HG02970 (cell line): ENCODE data around the gene DDIT3.

Experiments used
- ATAC-seq: cut with Tn5 transposase; IDR thresholded peaks from one replicate; pipeline ENCODE4 v1.9.1; 2021; ENCODE audit warnings: mild to moderate bottlenecking, moderate library complexity, moderate number of reproducible peaks; ENCODE audit not compliant: unreplicated experiment, low FRiP score

Gene DDIT3

DNA sequence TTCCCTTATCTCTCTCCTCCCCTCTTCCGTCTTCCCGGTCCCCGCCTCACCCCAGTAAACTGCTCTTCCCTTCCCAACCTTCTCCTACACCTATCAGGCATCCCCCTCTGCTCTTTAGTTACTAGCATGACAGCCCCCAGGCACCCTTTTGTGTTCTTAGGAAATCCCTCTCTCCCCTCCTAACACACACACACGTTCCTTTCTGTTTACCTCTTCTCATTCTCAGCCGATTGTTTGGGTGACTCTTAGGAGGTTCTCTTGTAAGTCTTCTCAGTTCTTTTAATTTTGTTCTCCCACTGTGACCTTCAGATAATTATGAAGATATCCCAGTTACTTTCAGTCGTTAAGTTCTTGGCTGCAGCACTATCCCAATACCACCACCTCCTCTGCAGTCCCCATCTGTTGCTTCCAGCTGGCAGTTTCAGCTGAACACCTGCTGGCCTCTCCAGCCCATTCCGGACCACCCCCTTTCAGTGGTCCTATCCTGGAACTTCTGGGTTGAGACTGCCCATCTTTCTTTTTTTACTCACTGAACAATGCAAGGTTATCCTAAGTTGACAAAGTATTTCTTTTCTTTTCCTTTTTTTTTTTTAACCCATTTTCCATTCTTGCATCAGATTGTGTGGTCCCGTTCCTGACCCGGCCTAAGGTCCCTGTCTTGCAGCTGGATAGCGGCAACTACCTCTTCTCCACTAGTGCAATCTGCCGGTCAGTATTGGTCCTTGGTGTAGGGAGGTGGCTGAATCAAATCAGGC lies 31.7 kb downstream of the DDIT3 start:
- no peak for ATAC-seq

DNA sequence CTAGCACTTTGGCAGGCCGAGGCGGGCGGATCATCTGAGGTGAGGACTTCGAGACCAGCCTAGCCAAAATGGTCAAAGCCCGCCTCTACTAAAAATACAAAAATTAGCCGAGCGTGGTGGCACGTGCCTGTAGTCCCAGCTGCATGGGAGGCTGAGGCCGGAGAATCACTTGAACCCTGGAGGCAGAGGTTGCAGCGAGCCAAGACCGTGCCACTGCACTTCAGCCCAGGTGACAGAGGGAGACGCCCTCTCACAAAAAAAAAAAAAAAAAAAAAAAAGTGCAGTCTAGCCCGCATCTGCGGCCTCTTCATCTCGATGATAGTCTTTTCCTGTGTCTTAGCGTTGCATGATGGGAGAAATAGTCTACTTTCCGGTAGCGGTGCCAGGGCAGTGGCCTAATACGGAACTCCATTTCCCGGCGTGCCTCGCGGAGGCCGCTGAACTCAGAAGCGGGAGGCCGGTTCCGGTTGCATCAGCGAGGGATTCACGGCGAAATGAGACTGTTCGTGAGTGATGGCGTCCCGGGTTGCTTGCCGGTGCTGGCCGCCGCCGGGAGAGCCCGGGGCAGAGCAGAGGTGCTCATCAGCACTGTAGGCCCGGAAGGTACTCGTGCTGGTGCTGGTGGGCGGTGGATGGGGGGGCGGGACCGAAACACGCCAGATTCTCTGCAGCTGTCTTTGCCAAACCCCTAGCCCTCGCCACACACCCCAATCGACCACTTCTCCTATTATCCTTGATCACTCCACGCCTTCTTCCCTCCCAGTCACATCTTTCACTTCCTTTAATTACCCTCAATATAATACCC lies 32.5 kb downstream of the DDIT3 start, which contains the start of gene MARS1:
Gene MARS1, plus strand, starts transcription at position 472 of the 805 bp plus-strand sequence. Its CDS starts 23 bp downstream, at position 495.
- peak; percentile 95 for ATAC-seq

DNA sequence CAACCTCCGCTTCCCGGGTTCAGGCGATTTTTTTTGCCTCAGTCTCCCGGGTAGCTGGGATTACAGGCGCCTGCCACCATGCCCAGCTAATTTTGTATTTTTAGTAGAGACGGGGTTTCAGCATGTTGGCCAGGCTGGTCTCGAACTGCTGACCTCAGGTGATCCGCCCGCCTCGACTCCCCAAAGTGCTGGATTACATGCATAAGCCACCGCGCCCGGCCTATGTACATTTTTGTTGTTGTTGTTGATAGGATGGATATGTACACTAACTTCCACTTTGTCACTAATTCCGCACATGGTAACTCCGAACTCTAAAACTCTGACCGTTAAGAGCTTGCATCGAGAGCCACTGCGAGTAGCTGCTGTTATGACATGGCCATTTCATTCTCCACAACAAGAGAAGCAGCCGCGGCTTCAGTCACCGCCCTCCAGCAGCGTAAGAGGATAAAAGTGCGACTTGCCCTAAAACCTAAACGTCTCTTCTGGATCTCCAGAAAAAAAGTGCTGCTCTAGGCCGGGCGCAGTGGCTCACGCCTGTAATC lies 33.2 kb downstream of the DDIT3 start:
- ATAC-seq: no peak

DNA sequence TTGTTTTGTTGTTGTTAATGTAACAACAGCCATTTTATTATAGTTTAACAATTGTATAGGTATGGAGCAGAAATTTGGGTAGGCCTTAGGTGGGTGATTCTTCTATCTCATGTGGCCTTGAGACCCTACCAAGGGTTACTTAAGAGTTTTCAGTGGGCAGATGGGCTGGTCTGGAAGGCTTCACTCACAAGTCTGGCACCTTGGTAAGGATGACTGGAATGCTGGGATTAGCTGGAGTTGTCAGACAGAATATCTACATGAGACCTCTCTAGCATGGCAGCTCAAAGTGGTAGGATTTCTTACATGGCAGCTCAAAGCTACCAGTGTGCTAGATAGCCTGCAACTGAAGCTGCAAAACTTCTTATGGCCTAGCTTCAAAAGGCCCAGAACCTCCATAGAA lies 34.6 kb downstream of the DDIT3 start:
- no peak for ATAC-seq

DNA sequence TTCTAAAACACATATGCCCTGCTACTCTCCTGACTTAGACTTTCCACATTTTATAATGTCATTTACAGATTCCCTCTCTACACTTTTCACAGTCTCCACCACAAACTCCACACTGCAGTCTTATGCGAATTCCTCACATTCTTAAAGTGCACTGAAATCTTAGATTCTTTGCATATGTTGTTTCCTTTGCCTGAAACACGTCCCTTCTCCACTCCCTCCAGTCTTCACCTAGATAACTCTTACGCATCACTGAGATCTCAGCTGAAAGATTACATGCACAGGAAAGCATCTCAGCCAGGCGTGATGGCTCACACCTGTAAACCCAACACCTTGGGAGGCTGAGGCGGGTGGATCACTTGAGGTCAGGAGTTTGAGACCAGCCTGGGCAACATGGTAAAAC lies 36.8 kb downstream of the DDIT3 start:
- ATAC-seq: no peak

DNA sequence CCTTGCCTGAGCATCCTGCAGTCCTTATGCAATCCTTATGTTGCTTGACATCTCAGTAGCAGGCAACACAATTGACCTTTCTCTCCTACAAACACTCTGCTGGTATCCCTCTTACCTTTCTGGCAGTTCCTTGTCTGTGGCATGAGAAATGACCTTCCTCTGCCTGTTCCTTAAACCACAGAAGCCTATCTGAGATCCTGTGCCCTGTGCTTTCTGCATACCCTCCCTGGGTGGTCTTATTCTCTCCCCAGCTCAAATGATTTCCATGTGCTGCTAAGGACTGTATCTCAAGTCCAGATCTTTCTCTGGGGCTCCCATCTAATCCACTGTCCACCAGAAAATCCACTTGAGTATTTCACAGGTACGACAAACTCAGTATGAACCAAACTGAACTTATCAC lies 38.6 kb downstream of the DDIT3 start:
- no peak for ATAC-seq

DNA sequence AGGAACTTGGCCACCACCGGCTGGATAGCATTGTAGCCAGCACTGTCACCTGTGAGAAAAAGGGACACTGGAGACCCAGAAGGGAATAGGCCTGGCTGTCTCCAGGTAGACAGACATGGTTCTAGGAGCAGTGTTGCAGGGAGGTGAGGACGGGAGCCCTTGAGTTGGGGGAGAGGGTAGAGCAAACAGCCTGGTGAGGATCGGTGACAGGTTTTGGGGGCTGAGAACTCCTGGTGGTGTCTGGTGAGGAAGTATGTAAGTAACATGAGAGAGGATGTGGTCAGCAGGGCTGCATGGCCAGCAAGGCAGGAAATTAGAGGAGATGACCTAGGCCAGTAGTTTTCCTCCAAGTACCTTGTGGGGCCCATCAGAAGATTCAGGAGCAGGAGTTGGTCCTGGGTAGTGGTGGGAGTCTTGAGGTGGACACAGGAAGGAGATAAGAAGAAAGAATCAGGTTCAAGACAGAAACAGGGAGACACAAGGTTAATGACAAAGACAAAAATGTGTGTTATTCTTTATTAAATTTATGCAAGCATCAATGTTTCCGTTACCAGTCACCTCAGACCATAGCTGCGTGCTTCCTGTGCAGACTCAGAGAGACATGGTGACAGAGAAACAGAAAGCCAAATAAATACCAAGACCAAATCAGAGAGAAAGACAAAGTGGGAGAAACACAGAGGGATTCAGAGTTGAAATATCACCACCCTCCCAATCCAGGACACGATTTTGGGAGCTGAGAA lies 40.8 kb downstream of the DDIT3 start, which contains the start of gene ARHGAP9:
Gene ARHGAP9, minus strand, starts transcription at position 491 of the 740 bp plus-strand sequence. Its CDS starts 460 bp downstream, at position 31.
- no peak for ATAC-seq

DNA sequence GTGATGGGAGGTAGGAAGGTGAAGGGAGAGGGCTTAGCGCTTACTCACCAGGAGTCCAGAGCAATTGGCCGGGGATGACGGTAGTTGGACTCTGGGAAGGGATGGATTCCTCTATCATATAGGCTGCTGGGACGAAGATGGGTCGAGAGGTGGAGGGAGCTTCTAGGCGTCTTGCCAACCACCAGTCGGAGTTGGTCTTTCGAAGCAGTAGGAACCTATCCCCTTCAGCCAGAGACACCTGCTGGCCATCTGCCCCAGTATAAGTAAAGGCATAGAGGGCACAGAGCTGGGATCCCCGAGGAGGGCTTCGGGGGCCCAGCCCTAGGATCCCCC lies 41.3 kb downstream of the DDIT3 start:
- ATAC-seq: no peak

DNA sequence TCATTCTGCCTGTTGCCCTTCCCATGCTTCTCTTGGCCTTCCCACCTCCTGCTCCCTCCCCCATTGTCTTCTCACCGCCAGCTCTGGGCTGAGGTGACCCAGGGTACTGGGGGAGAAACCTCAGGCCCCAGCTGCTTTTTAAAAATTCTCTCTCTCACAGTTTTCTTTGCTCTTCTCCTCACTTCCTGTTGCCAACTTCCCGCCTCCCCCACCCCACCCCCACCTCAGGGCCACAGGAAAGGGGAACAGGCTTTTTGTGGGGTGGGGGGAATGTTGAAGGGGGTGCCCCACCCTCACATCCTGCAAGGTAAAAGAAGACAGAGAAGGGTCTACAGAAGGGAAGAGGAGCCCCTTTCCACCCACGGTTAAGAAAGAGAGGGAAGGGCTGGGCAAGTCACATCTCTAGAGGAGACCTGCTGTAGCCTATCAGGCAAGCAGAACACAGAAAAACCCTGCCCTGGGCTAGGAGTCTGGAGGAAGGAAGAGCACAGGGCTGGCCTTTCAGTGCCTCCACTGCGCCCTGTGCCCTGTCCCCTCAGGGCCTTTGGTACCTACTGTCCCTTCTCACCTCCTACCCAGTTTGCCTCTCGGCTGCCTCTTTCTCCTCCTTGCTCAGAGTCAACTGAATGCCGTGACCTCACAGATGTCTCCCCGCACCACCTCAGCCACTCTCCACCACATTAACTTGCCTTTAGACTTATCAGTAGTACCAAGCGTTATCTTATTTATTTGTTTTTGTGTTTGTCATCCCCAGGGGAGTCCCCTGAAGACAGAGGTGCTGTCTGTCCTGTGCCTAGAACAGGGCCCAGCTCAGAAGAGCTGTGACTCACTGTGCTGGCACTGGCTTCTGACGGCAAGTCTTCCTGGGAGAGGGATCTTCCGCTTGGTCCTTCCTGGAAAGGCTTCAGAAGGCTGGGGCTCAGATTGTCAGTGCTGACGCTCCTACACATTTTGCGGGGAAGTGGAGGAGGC lies 42.3 kb downstream of the DDIT3 start:
- no peak for ATAC-seq

DNA sequence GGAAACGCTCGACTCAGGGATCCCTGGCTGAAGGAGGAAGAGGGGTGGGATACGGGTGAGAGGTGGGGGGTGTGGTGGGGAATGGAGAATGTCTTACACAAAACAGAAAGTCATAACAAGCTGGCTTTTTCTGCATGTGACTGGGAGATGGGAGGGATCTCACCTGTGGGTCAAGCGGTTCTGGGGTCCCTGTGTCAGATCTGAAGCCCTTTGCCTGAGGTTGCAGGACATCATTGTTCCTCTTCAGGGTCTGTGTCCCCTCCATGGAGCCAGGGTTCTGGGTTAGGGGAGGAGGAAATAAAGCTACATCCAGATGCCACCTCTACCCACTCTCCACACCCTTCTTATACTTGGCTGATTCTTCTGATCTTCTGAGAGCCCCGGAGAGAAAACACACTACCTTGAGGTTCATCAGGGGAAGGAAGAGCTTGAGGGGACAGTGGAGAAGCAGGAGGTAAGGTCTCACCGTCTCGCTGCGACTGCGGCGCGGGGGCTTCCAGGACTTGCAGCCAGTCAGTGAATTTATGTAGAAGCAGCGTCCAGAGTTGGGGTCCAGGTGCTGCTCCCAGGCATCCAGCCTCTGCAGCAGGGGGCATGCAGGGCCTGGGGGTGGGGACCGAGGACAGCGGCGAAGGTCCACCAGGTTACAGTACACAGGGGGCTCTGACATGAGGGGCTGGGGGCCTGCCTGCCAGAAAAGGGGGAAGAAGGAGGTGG lies 43.2 kb downstream of the DDIT3 start:
- ATAC-seq: no peak

DNA sequence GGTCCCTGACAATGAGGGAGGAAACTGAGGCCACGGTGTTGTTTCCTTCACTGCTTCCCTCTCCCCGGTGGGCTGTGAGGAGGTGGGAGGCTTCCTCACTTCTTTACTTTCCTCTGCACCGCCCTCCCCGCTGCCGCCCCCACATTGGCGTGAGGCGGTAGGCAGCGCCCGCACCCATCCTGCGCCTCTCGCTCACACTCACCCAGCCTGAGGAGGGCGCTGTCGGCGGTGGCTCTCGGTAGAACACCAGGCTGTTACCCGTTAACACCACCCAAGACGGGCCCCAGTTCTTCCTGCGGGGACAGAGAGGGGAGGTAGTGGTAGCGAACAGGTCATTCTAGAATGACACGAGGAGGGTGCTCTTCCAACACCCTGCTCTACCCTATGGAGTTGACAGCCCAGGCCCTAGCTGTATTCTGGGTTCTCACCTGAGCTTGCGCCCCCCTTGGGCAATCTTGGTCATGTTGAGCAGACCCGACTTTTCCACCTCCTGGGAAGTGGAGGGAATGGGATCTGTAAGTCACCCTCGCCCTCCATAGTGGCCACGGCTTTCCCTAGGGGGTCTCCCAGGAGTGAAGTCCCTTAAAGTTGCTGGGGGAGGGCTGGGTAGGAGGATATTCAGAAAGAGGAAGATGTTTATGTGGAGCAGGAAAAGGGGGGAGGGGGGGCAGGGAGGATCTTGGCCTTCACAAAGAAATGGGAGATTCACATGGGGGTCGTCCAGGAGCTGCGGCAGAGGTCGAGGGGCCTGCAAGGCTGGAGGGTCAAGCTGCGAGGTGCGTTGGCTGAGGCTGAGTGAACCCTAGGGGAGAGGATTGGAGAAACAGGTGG lies 43.9 kb downstream of the DDIT3 start:
- ATAC-seq: no peak

DNA sequence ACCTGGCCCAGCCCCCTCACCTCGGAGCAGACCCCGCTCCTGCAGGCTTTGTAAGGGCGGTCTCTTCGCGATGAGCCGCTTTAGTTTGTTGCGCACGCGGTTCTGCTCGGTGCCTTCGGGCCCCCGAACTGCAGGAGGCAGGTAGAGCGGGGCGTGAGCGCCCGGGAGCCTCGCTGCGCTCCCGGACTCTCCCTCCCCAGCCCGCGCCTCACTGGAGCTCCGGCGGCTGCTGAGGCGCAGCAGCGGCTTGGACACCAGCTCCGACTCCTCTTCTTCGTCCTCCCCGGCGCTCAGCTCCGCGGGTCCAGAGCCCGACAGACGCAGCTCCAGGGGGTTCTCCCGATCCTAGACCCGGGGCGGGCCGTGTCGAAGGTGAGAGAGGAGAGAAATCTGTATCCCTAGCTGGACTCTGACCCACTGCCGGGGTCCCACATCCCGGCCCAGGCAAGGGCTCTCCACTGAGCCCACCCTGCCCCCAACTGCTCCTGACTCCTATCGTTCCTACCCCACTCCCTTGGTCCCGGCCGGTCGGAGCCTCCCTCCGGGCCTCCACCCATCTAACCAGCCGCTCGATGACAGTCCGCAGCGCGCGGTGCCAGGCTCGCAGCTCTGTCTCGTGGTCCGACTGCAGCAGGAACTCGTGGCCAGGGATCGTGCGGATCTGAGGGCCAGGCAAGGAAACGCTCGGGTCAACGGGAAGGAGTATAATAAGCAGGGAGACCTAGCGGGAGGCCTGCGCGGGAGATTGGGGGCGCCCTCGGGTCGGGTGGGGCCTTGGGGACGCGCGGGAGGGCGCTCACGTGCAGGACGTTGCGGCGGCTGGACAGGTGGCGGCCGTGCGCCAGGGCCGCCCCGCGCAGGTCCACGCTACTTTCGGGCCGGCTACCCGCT lies 44.8 kb downstream of the DDIT3 start:
- no peak for ATAC-seq

DNA sequence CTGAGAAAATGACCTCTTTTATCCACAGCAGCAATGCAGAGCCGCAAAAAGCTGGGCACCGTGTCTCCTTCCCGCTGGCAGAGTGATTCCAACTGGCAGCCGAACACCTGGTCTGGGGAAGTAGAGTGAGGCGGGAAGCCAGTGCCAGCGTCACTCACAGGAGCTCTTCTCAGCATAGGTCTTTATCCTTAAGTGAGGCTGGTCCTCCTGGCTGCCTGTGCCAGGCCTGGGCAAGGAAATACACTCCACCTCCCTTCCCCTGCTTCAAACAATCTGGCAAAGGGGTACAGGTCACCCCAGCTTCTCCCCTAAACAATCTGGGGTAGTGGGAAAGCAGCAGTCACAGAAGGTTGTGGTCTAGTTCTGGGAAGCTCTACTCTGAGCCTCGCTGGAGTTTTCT lies 45.5 kb downstream of the DDIT3 start:
- ATAC-seq: no peak

DNA sequence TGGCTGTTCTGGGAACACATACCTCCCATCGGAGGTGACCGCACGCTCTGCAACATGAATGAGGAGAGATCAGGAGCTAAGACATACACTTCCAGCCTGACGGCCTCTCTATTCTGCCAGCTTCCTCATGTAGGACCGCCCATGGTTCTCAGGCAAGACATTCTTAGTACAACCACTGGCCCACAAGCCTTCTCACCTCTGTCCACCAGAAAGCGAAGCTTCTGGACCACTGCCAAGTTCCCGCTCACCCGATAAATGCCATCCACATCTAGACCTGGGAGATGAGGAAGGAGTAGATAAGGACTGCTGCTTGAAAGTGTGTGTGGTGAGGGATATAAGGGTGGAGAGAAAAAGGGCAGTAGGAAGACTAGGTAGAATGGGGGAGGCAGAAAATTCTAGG lies 45.9 kb downstream of the DDIT3 start:
- no peak for ATAC-seq

DNA sequence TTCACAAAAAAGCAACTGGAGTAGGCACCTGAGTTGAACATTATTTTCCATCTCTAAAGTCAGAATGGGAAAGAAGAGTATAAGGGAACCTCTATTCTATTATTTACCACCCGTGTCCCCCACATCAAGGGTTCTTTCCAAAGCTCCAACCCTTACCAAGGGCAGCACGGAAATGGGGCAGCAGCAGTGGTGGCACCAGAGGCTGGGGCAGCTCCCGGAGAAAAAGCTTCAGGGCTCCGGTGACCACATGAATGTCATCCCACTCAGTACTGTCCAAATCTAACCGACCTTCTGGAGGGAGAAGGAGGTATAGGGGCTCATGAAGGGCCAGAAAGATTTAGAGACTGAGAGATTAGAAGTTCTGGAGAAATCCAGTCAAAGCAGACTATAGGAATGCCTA lies 46.4 kb downstream of the DDIT3 start:
- ATAC-seq: no peak

DNA sequence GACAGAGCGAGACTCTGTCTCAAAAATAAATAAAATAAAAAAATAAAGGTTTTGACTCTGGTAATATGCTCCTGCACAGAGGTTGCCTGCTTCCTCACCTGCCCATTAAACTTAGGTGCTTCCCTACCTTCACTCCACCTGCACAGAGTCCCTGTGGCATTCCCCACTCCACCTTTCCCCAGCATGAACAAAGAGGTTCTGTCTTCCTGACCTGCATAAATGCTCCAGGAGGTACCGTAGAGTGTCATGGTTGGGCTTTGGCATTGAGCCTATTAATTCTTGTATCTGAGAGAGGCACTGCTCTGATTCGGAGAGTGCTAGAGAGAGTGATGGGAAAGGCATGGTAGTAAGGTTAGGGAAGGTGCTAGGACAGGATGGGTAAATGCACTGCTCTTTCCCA lies 46.9 kb downstream of the DDIT3 start:
- ATAC-seq: no peak

DNA sequence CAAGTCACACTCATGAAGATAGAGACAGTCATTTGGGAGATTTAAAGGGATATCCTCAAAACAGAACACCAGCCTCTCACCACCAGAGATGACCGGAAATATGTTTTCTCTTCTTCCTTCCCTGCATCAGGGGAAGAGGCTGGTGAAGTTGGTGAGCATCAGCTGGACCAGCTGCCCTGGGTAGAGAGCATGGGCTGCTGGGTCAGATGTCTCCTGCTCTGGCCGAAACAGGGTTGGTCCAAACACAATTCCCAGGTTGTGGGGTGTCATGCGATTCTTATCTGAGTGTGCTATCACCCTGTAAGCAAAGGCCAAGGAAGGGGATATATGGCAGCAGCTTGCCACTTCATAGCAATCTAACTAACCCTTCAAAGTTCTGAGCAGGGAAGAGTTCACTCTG lies 47.9 kb downstream of the DDIT3 start:
- no peak for ATAC-seq
